SK-N-SH treated with all-trans-retinoic acid at 6 μM for 48 hours (cell line): ENCODE results near the gene TLX1.

ENCODE experiments used
- ATAC-seq: fragments of 200-7000 bp; cut with Tn5 transposase; 3 replicates; pipeline ENCODE4 v1.9.1; 2020; ENCODE audit warnings: mild to moderate bottlenecking, moderate library complexity
- ARNTL ChIP-seq: fragments of 450-650 bp; formaldehyde crosslinking; IDR thresholded peaks from 2 replicates; pipeline ENCODE4 v1.5.0; 2020; ENCODE audit warnings: low read depth, mild to moderate bottlenecking, moderate library complexity, borderline replicate concordance
- BACH2 ChIP-seq: fragments of 250-450 bp; sonication (Bioruptor Pico); IDR thresholded peaks from 2 replicates; pipeline ENCODE4 v1.9.0; 2021; ENCODE audit warnings: mild to moderate bottlenecking, borderline replicate concordance
- GLIS3 ChIP-seq: fragments of 250-450 bp; sonication (Bioruptor Pico); IDR thresholded peaks from 2 replicates; pipeline ENCODE4 v1.5.0; 2020; ENCODE audit warnings: mild to moderate bottlenecking, moderate library complexity
- ISL1 ChIP-seq: fragments of 250-450 bp; sonication (Bioruptor Pico); IDR thresholded peaks from 2 replicates; pipeline ENCODE4 v2.1.2; 2022; ENCODE audit warnings: mild to moderate bottlenecking, moderate library complexity
- PATZ1 ChIP-seq: fragments of 250-450 bp; sonication (Bioruptor Pico); IDR thresholded peaks from 2 replicates; pipeline ENCODE4 v1.8.0; 2020; ENCODE audit warnings: mild to moderate bottlenecking, moderate library complexity, borderline replicate concordance
- PPARA ChIP-seq: fragments of 250-450 bp; sonication (Bioruptor Pico); IDR thresholded peaks from 2 replicates; pipeline ENCODE4 v1.5.0; 2020; ENCODE audit warnings: mild to moderate bottlenecking, borderline replicate concordance
- RARB ChIP-seq: fragments of 250-450 bp; sonication (Bioruptor Pico); IDR thresholded peaks from 2 replicates; pipeline ENCODE4 v1.8.0; 2021; ENCODE audit warnings: mild to moderate bottlenecking, moderate library complexity
- SNAI2 ChIP-seq: fragments of 250-450 bp; sonication (Bioruptor Pico); IDR thresholded peaks from 2 replicates; pipeline ENCODE4 v1.5.0; 2020; ENCODE audit warnings: mild to moderate bottlenecking, moderate library complexity
- TCF4 ChIP-seq: fragments of 250-450 bp; sonication (Bioruptor Pico); IDR thresholded peaks from 2 replicates; pipeline ENCODE4 v1.8.0; 2021; ENCODE audit warnings: mild to moderate bottlenecking, moderate library complexity, borderline replicate concordance
- TOX ChIP-seq: fragments of 250-450 bp; sonication (Bioruptor Pico); IDR thresholded peaks from 2 replicates; pipeline ENCODE4 v1.8.0; 2021; ENCODE audit warnings: mild to moderate bottlenecking, moderate library complexity, borderline replicate concordance
- ZC3H10 ChIP-seq: fragments of 250-450 bp; sonication (Bioruptor Pico); IDR thresholded peaks from 2 replicates; pipeline ENCODE4 v1.5.1; 2021; ENCODE audit warnings: mild to moderate bottlenecking, moderate library complexity
- ZFP3 ChIP-seq: fragments of 250-450 bp; sonication (Bioruptor Pico); IDR thresholded peaks from 2 replicates; pipeline ENCODE4 v1.5.0; 2020; ENCODE audit warnings: mild to moderate bottlenecking, moderate library complexity
- ZNF565 ChIP-seq: fragments of 450-650 bp; formaldehyde crosslinking; conservative IDR thresholded peaks from 2 replicates; pipeline ENCODE4 v1.5.0; 2020; ENCODE audit warnings: low read depth, mild to moderate bottlenecking, moderate library complexity
- ZNF8 ChIP-seq: fragments of 450-650 bp; formaldehyde crosslinking; IDR thresholded peaks from 2 replicates; pipeline ENCODE4 v1.5.0; 2020; ENCODE audit warnings: mild to moderate bottlenecking, moderate library complexity
- TF ChIP-seq, protein P1 (sequence below): fragments of 250-450 bp; sonication (Bioruptor Pico); IDR thresholded peaks from 2 replicates; pipeline ENCODE4 v1.5.0; 2020; ENCODE audit warnings: mild to moderate bottlenecking, moderate library complexity
- TF ChIP-seq, protein P2 (sequence below): fragments of 250-450 bp; sonication (Bioruptor Pico); IDR thresholded peaks from 2 replicates; pipeline ENCODE4 v1.5.1; 2020; ENCODE audit warnings: low read depth, mild to moderate bottlenecking, moderate library complexity
- TF ChIP-seq, protein P3 (sequence below): fragments of 250-450 bp; sonication (Bioruptor Pico); IDR thresholded peaks from 2 replicates; pipeline ENCODE4 v1.8.0; 2021; ENCODE audit warnings: low read depth, mild to moderate bottlenecking, moderate library complexity, borderline replicate concordance

Gene TLX1

GRCh38 chr10:101110856-101111523 is 20.1 kb upstream of the TLX1 start:
- TF ChIP-seq ZC3H10 (CRISPR knock-in tag) (no peak), TOX (CRISPR knock-in tag) (no peak), PATZ1 (no peak), ISL1 (no peak), SNAI2 (CRISPR knock-in tag) (no peak)
- TF ChIP-seq, protein P1, sequence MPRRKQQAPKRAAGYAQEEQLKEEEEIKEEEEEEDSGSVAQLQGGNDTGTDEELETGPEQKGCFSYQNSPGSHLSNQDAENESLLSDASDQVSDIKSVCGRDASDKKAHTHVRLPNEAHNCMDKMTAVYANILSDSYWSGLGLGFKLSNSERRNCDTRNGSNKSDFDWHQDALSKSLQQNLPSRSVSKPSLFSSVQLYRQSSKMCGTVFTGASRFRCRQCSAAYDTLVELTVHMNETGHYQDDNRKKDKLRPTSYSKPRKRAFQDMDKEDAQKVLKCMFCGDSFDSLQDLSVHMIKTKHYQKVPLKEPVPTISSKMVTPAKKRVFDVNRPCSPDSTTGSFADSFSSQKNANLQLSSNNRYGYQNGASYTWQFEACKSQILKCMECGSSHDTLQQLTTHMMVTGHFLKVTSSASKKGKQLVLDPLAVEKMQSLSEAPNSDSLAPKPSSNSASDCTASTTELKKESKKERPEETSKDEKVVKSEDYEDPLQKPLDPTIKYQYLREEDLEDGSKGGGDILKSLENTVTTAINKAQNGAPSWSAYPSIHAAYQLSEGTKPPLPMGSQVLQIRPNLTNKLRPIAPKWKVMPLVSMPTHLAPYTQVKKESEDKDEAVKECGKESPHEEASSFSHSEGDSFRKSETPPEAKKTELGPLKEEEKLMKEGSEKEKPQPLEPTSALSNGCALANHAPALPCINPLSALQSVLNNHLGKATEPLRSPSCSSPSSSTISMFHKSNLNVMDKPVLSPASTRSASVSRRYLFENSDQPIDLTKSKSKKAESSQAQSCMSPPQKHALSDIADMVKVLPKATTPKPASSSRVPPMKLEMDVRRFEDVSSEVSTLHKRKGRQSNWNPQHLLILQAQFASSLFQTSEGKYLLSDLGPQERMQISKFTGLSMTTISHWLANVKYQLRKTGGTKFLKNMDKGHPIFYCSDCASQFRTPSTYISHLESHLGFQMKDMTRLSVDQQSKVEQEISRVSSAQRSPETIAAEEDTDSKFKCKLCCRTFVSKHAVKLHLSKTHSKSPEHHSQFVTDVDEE (CRISPR knock-in tag): no peak
- TF ChIP-seq, all 23 proteins: peak for 0
- ATAC-seq: no peak

DNA sequence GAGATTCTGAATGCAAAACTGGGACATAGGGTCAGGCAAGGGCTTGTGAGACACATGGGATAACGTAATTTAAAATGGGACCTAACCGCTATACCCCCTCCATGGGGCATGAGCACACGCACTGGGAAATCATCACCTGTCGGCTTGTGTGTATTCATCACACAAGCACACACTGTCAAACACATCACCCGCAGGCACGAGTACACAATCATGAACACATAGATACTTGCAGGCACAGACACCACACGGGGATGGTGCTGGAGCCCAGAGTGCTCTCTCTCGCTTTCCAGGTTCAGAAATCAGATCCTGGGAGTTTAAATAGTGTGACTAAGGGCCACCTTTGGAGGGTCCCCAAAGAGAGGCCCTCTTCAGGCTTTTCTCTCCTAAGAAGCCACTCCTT is 19.6 kb upstream of the TLX1 start:
- no peak for ATAC-seq
- TF ChIP-seq ZC3H10 (CRISPR knock-in tag) (no peak), ISL1 (no peak), ZNF8 (CRISPR knock-in tag) (no peak), TOX (CRISPR knock-in tag) (no peak), GLIS3 (CRISPR knock-in tag) (no peak), ARNTL (CRISPR knock-in tag) (no peak), ZFP3 (CRISPR knock-in tag) (no peak), PPARA (CRISPR knock-in tag) (no peak), ZNF565 (CRISPR knock-in tag) (no peak), SNAI2 (CRISPR knock-in tag) (no peak)

- TF ChIP-seq ZNF565 (CRISPR knock-in tag) (no peak), ZC3H10 (CRISPR knock-in tag) (no peak), ISL1 (no peak), RARB (CRISPR knock-in tag) (no peak), TCF4 (CRISPR knock-in tag) (no peak), BACH2 (CRISPR knock-in tag) (no peak), PATZ1 (no peak)
- TF ChIP-seq, protein P1 (CRISPR knock-in tag): no peak
- TF ChIP-seq, protein P2, sequence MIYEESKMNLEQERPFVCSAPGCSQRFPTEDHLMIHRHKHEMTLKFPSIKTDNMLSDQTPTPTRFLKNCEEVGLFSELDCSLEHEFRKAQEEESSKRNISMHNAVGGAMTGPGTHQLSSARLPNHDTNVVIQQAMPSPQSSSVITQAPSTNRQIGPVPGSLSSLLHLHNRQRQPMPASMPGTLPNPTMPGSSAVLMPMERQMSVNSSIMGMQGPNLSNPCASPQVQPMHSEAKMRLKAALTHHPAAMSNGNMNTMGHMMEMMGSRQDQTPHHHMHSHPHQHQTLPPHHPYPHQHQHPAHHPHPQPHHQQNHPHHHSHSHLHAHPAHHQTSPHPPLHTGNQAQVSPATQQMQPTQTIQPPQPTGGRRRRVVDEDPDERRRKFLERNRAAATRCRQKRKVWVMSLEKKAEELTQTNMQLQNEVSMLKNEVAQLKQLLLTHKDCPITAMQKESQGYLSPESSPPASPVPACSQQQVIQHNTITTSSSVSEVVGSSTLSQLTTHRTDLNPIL (CRISPR knock-in tag): no peak
- TF ChIP-seq, protein P3, sequence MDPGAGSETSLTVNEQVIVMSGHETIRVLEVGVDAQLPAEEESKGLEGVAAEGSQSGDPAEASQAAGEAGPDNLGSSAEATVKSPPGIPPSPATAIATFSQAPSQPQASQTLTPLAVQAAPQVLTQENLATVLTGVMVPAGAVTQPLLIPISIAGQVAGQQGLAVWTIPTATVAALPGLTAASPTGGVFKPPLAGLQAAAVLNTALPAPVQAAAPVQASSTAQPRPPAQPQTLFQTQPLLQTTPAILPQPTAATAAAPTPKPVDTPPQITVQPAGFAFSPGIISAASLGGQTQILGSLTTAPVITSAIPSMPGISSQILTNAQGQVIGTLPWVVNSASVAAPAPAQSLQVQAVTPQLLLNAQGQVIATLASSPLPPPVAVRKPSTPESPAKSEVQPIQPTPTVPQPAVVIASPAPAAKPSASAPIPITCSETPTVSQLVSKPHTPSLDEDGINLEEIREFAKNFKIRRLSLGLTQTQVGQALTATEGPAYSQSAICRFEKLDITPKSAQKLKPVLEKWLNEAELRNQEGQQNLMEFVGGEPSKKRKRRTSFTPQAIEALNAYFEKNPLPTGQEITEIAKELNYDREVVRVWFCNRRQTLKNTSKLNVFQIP: no peak
- no peak for ATAC-seq
Observed at GRCh38 chr10:101112799-101113594, 18.1 kb upstream of the TLX1 start.
